OCI-LY3 (cell line): ENCODE results near the gene WNT7B.

Experiments
- CTCF ChIP-seq: fragments of 200-600, 300-600 bp; sonication (generic); IDR thresholded peaks from 2 replicates; pipeline ENCODE4 v1.5.1; 2014; ENCODE audit warnings: antibody characterized with exemption, low read length, low read depth
- EZH2phosphoT487 ChIP-seq: fragments of 200-600 bp; shearing (Covaris generic); IDR thresholded peaks from 2 replicates; pipeline ENCODE4 v1.6.1; 2018; ENCODE audit warnings: antibody characterized with exemption, mixed run types, low read depth

GRCh38 chr22:45897736-45898135 lies 79.2 kb downstream of the WNT7B start:
- TF ChIP-seq CTCF: no peak
- no peak for TF ChIP-seq EZH2phosphoT487
